ENCODE measurements around the gene AMFR.

GRCh38 chr16:56312028-56312300, 113.4 kb downstream of the AMFR start:
- TF ChIP-seq CTCF (IDR thresholded peaks at IDR 0.05) (no peak), POLR2A (IDR thresholded peaks at IDR 0.05) (no peak)

Data from testis (tissue), 2 donors.